GM19043 (cell line): ENCODE results near the gene CSKMT.
"Not testable (repeated sequence)": the region's sequence is repeated elsewhere in the genome, so short reads cannot be mapped to it uniquely, and the experiment has no call there.

ENCODE experiments used
- ATAC-seq: cut with Tn5 transposase; IDR thresholded peaks from one replicate; pipeline ENCODE4 v1.9.1; 2021; ENCODE audit warnings: low read depth; ENCODE audit not compliant: unreplicated experiment

CSKMT gene

GRCh38 chr11:62687508-62688396, 22.6 kb downstream of the CSKMT start:
- ATAC-seq: no peak

GRCh38 chr11:62688491-62688890, 23.4 kb downstream of the CSKMT start:
- no peak for ATAC-seq

- no peak for ATAC-seq
Measured at GRCh38 chr11:62689421-62690183, 24.5 kb downstream of the CSKMT start, which contains the start of gene LRRN4CL. TSS of gene LRRN4CL (minus strand) at chr11:62689530. CDS start at chr11:62688508, 1,022 bp downstream.

- not testable (repeated sequence) for ATAC-seq
Measured at GRCh38 chr11:62693624-62694023, 28.5 kb downstream of the CSKMT start.

GRCh38 chr11:62694455-62695167, 29.5 kb downstream of the CSKMT start:
- no peak for ATAC-seq

GRCh38 chr11:62702246-62702645, 37.1 kb downstream of the CSKMT start:
- no peak for ATAC-seq

- not testable (repeated sequence) for ATAC-seq
Measured at GRCh38 chr11:62703921-62704320, 38.8 kb downstream of the CSKMT start.

GRCh38 chr11:62705413-62705812, 40.3 kb downstream of the CSKMT start:
- no peak for ATAC-seq

GRCh38 chr11:62705880-62706849, 41.1 kb downstream of the CSKMT start:
- ATAC-seq: peak; percentile 56

- ATAC-seq: no peak
Measured at GRCh38 chr11:62706850-62707247, 41.7 kb downstream of the CSKMT start.

GRCh38 chr11:62707277-62707861, 42.3 kb downstream of the CSKMT start, which contains the start of the genes BSCL2 and GNG3:
TSS of gene BSCL2 (minus strand) at chr11:62707424. CDS start at chr11:62707195, 229 bp downstream.
TSS of gene GNG3 (plus strand) at chr11:62707676. CDS start at chr11:62708296, 620 bp downstream.
- ATAC-seq: no peak

- no peak for ATAC-seq
Measured at GRCh38 chr11:62708392-62708791, 43.3 kb downstream of the CSKMT start.

GRCh38 chr11:62708793-62709192, 43.7 kb downstream of the CSKMT start:
- no peak for ATAC-seq

GRCh38 chr11:62709247-62710000, 44.3 kb downstream of the CSKMT start:
- ATAC-seq: peak; percentile 70

GRCh38 chr11:62710001-62710345, 44.9 kb downstream of the CSKMT start:
- no peak for ATAC-seq

- ATAC-seq: no peak
Measured at GRCh38 chr11:62712276-62712812, 47.2 kb downstream of the CSKMT start.

GRCh38 chr11:62712861-62713260, 47.7 kb downstream of the CSKMT start:
- no peak for ATAC-seq

GRCh38 chr11:62713343-62713742, 48.2 kb downstream of the CSKMT start:
- ATAC-seq: no peak
